ENCODE measurements around the gene ERVFRD-1.

DNA sequence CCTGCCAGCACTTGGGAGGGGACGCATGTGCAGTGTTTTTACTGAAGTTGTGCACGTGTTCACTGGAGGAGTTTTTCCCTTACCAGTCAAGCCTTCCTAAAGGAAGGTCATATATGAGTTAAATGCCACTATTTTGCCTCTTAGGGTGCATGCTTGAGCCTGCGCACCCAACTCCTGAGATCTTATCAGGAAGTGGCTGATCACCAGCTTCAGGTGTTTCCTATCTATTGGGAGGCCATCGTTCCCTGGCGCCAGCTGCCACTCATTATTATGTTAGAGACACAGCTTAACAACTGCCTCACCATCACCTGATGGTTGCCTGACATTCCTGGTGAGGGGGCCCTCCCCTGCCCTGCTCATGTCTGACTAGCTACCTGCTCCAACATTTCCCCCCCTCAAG lies 8.5 kb downstream of the ERVFRD-1 start:
- TF ChIP-seq, protein P1, sequence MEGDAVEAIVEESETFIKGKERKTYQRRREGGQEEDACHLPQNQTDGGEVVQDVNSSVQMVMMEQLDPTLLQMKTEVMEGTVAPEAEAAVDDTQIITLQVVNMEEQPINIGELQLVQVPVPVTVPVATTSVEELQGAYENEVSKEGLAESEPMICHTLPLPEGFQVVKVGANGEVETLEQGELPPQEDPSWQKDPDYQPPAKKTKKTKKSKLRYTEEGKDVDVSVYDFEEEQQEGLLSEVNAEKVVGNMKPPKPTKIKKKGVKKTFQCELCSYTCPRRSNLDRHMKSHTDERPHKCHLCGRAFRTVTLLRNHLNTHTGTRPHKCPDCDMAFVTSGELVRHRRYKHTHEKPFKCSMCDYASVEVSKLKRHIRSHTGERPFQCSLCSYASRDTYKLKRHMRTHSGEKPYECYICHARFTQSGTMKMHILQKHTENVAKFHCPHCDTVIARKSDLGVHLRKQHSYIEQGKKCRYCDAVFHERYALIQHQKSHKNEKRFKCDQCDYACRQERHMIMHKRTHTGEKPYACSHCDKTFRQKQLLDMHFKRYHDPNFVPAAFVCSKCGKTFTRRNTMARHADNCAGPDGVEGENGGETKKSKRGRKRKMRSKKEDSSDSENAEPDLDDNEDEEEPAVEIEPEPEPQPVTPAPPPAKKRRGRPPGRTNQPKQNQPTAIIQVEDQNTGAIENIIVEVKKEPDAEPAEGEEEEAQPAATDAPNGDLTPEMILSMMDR (conservative IDR thresholded peaks at IDR 0.05 in 1 of 2, IDR thresholded peaks at IDR 0.05 in 1 of 2; ENCODE audit: extremely low read depth in 1 of 2, insufficient read depth in 1 of 2, low read depth in 1 of 2, low read length in 2 of 2): no peak
- no peak for TF ChIP-seq EZH2 (IDR thresholded peaks at IDR 0.05; ENCODE audit: borderline replicate concordance, low read length)

Data from mammary epithelial cell (primary cell).